ENCODE data around the gene BBS7. TPM values are rescaled to one million over a fixed set of nuclear protein-coding genes. Genes with fewer than 3 reads are reported as not detected.

The BBS7 gene
- total and polyA plus RNA-seq, 9 of the 15 experiments (the other 6 are each of a cell fraction or from before 2014, with no cell fraction given) = 13.4 to 25.8 (median 16.4) TPM

DNA sequence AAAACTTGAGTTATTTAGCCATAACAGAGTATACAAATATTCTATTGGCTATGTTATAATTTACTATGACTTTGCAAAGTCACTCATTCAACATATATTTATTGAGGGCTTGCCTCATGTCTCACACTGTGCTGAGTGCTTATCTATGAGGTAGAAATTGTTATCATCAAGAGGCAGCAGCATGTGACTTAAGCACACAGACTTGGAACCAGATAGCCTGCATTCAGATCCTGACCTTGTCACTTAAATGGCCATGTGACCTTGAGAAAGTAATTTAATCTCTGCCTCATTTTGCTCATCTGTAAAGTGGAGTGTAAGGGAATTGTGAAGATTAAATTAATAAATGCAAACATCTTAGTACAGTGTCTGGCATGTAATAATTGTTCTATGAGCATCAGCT lies 79.3 kb downstream of the BBS7 start (continued):
- TF ChIP-seq POLR2G (IDR thresholded peaks at IDR 0.05; ENCODE audit: low read depth, low read length) (no peak), TBP (optimal IDR thresholded peaks at IDR 0.05; ENCODE audit: low read depth, low read length) (no peak), SOX6 (IDR thresholded peaks at IDR 0.05) (peak; percentile 94), ZNF121 (CRISPR knock-in tag; conservative IDR thresholded peaks at IDR 0.05) (no peak), JUND (IDR thresholded peaks at IDR 0.05; ENCODE audit: borderline replicate concordance, low read depth, low read length) (peak; percentile 80), JUND (tag; IDR thresholded peaks at IDR 0.05; ENCODE audit: borderline replicate concordance, low read depth, low read length) (peak; percentile 74; the same call in 2 of the 3 replicates), ZNF668 (CRISPR knock-in tag; IDR thresholded peaks at IDR 0.05) (no peak), GATA2 (CRISPR knock-in tag; IDR thresholded peaks at IDR 0.05) (peak; percentile 85), ZNF696 (CRISPR knock-in tag; conservative IDR thresholded peaks at IDR 0.05) (no peak), FOXK2 (conservative IDR thresholded peaks at IDR 0.05 in 1 of 2, IDR thresholded peaks at IDR 0.05 in 1 of 2; ENCODE audit: low read depth in 2 of 2) (peak in 1 of 2 experiments; percentile 39; a peak in 1 of 4 replicates), ZNF217 (CRISPR knock-in tag; IDR thresholded peaks at IDR 0.05) (no peak), RFX7 (CRISPR knock-in tag; IDR thresholded peaks at IDR 0.05) (no peak), NUFIP1 (IDR thresholded peaks at IDR 0.05; ENCODE audit: partially characterized antibody) (no peak), CBX3 (IDR thresholded peaks at IDR 0.05; ENCODE audit: borderline replicate concordance in 1 of 2, low read length in 2 of 2) (peak in 1 of 2 experiments; percentile 48; a peak in 1 of 3 replicates), ZNF77 (CRISPR knock-in tag; IDR thresholded peaks at IDR 0.05) (no peak), ZNF780A (CRISPR knock-in tag; IDR thresholded peaks at IDR 0.05) (no peak), ZNF57 (CRISPR knock-in tag; IDR thresholded peaks at IDR 0.05) (no peak), ZNF282 (CRISPR knock-in tag; IDR thresholded peaks at IDR 0.05) (no peak), SMAD2 (IDR thresholded peaks at IDR 0.05; ENCODE audit: low read depth, low read length) (no peak)
- TF ChIP-seq, protein P1, sequence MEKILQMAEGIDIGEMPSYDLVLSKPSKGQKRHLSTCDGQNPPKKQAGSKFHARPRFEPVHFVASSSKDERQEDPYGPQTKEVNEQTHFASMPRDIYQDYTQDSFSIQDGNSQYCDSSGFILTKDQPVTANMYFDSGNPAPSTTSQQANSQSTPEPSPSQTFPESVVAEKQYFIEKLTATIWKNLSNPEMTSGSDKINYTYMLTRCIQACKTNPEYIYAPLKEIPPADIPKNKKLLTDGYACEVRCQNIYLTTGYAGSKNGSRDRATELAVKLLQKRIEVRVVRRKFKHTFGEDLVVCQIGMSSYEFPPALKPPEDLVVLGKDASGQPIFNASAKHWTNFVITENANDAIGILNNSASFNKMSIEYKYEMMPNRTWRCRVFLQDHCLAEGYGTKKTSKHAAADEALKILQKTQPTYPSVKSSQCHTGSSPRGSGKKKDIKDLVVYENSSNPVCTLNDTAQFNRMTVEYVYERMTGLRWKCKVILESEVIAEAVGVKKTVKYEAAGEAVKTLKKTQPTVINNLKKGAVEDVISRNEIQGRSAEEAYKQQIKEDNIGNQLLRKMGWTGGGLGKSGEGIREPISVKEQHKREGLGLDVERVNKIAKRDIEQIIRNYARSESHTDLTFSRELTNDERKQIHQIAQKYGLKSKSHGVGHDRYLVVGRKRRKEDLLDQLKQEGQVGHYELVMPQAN (IDR thresholded peaks at IDR 0.05; ENCODE audit: borderline replicate concordance) = no peak
- TF ChIP-seq, protein P2, sequence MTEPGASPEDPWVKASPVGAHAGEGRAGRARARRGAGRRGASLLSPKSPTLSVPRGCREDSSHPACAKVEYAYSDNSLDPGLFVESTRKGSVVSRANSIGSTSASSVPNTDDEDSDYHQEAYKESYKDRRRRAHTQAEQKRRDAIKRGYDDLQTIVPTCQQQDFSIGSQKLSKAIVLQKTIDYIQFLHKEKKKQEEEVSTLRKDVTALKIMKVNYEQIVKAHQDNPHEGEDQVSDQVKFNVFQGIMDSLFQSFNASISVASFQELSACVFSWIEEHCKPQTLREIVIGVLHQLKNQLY (CRISPR knock-in tag; conservative IDR thresholded peaks at IDR 0.05) = no peak
- TF ChIP-seq, protein P3, sequence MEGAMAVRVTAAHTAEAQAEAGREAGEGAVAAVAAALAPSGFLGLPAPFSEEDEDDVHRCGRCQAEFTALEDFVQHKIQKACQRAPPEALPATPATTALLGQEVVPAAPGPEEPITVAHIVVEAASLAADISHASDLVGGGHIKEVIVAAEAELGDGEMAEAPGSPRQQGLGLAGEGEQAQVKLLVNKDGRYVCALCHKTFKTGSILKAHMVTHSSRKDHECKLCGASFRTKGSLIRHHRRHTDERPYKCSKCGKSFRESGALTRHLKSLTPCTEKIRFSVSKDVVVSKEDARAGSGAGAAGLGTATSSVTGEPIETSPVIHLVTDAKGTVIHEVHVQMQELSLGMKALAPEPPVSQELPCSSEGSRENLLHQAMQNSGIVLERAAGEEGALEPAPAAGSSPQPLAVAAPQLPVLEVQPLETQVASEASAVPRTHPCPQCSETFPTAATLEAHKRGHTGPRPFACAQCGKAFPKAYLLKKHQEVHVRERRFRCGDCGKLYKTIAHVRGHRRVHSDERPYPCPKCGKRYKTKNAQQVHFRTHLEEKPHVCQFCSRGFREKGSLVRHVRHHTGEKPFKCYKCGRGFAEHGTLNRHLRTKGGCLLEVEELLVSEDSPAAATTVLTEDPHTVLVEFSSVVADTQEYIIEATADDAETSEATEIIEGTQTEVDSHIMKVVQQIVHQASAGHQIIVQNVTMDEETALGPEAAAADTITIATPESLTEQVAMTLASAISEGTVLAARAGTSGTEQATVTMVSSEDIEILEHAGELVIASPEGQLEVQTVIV (CRISPR knock-in tag; IDR thresholded peaks at IDR 0.05; ENCODE audit: borderline replicate concordance) = no peak
- TF ChIP-seq, protein P4, sequence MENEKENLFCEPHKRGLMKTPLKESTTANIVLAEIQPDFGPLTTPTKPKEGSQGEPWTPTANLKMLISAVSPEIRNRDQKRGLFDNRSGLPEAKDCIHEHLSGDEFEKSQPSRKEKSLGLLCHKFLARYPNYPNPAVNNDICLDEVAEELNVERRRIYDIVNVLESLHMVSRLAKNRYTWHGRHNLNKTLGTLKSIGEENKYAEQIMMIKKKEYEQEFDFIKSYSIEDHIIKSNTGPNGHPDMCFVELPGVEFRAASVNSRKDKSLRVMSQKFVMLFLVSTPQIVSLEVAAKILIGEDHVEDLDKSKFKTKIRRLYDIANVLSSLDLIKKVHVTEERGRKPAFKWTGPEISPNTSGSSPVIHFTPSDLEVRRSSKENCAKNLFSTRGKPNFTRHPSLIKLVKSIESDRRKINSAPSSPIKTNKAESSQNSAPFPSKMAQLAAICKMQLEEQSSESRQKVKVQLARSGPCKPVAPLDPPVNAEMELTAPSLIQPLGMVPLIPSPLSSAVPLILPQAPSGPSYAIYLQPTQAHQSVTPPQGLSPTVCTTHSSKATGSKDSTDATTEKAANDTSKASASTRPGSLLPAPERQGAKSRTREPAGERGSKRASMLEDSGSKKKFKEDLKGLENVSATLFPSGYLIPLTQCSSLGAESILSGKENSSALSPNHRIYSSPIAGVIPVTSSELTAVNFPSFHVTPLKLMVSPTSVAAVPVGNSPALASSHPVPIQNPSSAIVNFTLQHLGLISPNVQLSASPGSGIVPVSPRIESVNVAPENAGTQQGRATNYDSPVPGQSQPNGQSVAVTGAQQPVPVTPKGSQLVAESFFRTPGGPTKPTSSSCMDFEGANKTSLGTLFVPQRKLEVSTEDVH (IDR thresholded peaks at IDR 0.05; ENCODE audit: low read depth, partially characterized antibody) = no peak
